Transverse colon (tissue), 4 donors: ENCODE data around the gene ABHD12.

Source experiments
- CTCF ChIP-seq, 5 experiments: fragments of 200-600 bp in 3 of 5; fragments of 450-650 bp in 2 of 5; sonication (generic) in 3 of 5; IDR thresholded peaks; 1 replicate in 2 of 5; 2 replicates in 3 of 5; pipeline ENCODE4 v1.5.1; 2016 to 2017; ENCODE audit warnings: antibody characterized with exemption in 5 of 5, inconsistent platforms in 3 of 5, mild to moderate bottlenecking in 2 of 5, moderate library complexity in 1 of 5
- POLR2A ChIP-seq: fragments of 450-650 bp; IDR thresholded peaks from one replicate; pipeline ENCODE4 v1.6.1; 2016; ENCODE audit warnings: antibody characterized with exemption, mild to moderate bottlenecking, moderate library complexity
- POLR2AphosphoS5 ChIP-seq, 3 donors: sonication (generic); formaldehyde crosslinking; IDR thresholded peaks; one replicate each; pipeline ENCODE4 v1.6.1; 2016; ENCODE audit warnings: antibody characterized with exemption in 3 of 3

- no peak for TF ChIP-seq CTCF (IDR thresholded peaks at IDR 0.05)
- TF ChIP-seq POLR2AphosphoS5 (IDR thresholded peaks at IDR 0.05), result no peak
- TF ChIP-seq POLR2A, result no peak
Observed at GRCh38 chr20:25389858-25390537, 637 bp downstream of the ABHD12 start.
